GM13976 (cell line): ENCODE data around the gene MLLT10.

Experiments used
- DNase-seq: peaks from one replicate; pipeline ENCODE4 v3.0.0; 2012; ENCODE audit warnings: low spot score
- in situ Hi-C: fragments of 300-500 bp; cut with MboI; formaldehyde crosslinking; loops from one replicate; pipeline ENCODE4 v1.12.0; 2022; ENCODE audit warnings: low sequenced_read_pairs, mixed read lengths, inconsistent platforms; ENCODE audit not compliant: unreplicated experiment
- TF ChIP-seq, protein P1 (sequence below): IDR thresholded peaks from 2 replicates; pipeline ENCODE4 v1.5.1; 2012; ENCODE audit warnings: borderline replicate concordance, mild to moderate bottlenecking; ENCODE audit not compliant: insufficient read depth; ENCODE audit errors: extremely low read depth, missing control alignments, control extremely low read depth

The MLLT10 gene

GRCh38 chr10:21515361-21516241 is 18.4 kb upstream of the MLLT10 start:
- DNase-seq: no peak
- in situ Hi-C loops: loop anchor here (25.0 kb wide), 1 partner anchor 422 kb away; no protein-coding TSS in a partner anchor
- TF ChIP-seq, protein P1, sequence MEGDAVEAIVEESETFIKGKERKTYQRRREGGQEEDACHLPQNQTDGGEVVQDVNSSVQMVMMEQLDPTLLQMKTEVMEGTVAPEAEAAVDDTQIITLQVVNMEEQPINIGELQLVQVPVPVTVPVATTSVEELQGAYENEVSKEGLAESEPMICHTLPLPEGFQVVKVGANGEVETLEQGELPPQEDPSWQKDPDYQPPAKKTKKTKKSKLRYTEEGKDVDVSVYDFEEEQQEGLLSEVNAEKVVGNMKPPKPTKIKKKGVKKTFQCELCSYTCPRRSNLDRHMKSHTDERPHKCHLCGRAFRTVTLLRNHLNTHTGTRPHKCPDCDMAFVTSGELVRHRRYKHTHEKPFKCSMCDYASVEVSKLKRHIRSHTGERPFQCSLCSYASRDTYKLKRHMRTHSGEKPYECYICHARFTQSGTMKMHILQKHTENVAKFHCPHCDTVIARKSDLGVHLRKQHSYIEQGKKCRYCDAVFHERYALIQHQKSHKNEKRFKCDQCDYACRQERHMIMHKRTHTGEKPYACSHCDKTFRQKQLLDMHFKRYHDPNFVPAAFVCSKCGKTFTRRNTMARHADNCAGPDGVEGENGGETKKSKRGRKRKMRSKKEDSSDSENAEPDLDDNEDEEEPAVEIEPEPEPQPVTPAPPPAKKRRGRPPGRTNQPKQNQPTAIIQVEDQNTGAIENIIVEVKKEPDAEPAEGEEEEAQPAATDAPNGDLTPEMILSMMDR: no peak

DNA sequence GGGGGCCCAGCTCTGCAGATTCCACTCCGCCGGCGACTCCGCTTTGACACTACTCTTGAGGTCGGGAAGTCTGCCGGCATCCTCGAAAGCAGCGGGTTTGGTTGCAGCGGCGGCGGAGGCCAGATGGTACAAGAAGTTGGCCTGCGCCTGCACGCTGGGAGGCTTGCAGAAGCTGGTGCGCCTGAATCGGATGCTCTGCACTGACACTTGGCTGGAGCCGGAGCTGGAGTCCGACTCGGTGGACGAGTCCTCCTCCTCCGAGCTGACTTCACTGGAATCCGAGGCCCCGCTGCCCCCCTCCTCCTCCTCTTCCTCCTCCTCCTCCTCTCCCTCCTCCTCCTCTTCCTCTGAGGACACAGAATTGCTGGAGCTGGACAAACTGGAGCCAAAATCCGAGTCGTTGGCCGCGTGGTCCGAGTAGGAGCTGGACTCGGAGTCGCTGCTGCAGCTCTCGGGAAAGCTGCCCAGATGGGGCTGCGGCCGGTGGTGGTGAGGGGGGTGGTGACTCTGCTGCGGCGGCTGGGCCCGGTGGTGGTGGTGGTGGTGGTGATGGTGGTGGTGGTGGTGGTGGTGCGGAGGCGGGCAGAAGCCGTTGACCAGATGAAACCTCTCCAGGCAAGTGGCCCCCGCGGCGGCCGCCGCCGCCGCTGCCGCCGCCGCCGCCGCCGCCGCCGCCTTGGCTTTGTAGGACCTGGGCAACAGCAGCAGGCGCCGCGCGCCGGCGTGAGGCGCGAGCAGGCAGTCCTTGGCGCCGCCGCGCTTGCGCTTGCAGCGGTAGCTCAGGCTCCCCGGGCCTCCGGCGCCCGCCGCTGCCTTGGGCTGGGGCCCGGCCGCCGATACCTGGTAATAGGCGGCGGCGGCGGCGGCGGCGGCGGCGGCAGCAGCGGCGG is 17.5 kb upstream of the MLLT10 start:
- TF ChIP-seq, protein P1: no peak
- in situ Hi-C loops: loop anchor here (25.0 kb wide), 1 partner anchor 421 kb away; no protein-coding TSS in a partner anchor
- peak; percentile 75 for DNase-seq

DNA sequence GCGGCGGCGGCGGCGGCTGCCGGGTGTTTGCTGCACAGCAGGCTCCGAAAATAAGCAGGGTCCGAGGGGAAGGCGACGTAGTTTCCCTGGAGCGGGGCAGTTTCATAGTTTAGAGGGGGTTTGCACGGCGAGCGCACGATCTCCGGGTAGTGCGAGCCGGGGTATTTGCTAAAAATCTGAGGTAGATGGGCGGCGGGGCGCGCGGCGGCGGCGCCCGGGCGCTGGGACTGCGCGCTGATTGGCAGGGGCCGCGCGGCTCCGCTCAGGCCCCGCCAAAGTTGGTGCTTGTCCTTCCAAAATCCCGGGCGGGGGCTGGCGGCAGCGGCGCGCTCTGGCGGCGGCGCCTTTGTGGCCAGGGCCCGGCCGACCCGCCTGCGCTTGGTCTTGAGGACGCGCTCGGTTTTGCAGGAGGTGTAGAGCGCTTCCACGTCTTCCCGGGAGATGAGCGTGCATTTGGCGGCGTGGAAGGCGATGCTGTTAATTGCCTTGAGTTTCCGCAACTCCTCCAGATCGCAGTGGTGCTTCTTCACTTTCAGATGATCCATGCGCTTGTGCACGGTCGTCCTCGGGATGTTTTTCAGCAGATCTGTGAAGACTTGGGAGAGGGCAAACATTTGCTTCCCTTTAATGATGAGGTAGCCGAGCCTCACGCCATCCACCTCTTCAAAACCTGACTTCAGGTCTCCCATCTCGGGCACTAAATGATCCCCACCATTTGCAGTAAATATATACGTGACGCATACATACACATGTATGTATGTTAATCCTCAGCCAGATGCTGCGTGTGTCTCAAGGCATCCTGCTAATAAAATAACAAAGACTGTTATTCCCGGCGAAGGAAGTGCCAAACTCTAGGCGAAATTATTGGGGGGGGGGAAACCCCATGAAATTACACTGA is 16.6 kb upstream of the MLLT10 start:
- in situ Hi-C loops: loop anchor here (25.0 kb wide), 1 partner anchor 420 kb away; no protein-coding TSS in a partner anchor
- no peak for DNase-seq
- TF ChIP-seq, protein P1: no peak

GRCh38 chr10:21518149-21518640 is 15.8 kb upstream of the MLLT10 start:
- no peak for DNase-seq
- in situ Hi-C loops: loop anchor here (25.0 kb wide), 1 partner anchor 419 kb away; no protein-coding TSS in a partner anchor
- TF ChIP-seq, protein P1: no peak

- DNase-seq: no peak
- in situ Hi-C loops: loop anchor here (25.0 kb wide), 1 partner anchor 418 kb away; no protein-coding TSS in a partner anchor
- TF ChIP-seq, protein P1: no peak
Observed at GRCh38 chr10:21518641-21519396, 15.2 kb upstream of the MLLT10 start.
